ENCODE results near the gene PRKAR2B.

DNA sequence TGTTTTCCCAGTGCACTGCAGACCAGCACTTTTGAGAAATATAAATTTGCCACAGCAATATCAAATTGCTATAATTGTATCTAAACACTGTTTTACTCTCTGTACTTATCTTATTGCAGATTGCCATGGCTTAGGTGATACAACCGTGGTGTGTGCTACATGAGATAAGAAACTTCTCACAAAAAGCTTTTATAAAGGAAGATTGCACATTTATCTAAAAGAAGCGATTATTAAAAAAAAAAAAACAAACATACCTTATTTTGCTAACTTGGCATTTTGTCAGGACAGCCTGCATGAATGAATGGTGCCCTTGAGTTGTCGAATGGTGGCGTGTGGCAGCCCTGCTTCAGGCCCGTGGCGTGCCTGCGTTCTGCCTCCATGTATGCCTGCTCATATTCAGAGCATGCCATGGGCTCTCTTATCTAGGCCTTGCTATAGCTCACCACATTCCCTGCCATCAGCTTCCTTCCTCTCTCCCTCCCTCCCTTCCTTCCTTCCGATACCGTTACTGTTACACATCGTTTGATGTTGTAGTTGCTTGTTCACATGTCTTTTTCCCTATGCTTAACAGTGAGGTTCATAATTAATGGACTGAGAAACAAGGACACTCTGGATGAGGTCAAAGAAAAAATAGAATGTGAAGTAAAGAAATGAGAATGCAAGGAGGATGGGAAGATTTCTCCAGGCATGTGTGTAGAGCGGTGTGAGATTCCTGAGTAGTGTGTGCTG, 34.9 kb downstream of the PRKAR2B start:
- TF ChIP-seq, protein P1, sequence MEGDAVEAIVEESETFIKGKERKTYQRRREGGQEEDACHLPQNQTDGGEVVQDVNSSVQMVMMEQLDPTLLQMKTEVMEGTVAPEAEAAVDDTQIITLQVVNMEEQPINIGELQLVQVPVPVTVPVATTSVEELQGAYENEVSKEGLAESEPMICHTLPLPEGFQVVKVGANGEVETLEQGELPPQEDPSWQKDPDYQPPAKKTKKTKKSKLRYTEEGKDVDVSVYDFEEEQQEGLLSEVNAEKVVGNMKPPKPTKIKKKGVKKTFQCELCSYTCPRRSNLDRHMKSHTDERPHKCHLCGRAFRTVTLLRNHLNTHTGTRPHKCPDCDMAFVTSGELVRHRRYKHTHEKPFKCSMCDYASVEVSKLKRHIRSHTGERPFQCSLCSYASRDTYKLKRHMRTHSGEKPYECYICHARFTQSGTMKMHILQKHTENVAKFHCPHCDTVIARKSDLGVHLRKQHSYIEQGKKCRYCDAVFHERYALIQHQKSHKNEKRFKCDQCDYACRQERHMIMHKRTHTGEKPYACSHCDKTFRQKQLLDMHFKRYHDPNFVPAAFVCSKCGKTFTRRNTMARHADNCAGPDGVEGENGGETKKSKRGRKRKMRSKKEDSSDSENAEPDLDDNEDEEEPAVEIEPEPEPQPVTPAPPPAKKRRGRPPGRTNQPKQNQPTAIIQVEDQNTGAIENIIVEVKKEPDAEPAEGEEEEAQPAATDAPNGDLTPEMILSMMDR (IDR thresholded peaks at IDR 0.05): no peak
- TF ChIP-seq EZH2 (IDR thresholded peaks at IDR 0.05): no peak

All from neural progenitor cell (in vitro differentiated cells).